GM19463 (cell line): ENCODE measurements around the gene CCL28.
"Not testable (repeated sequence)": the region's sequence is repeated elsewhere in the genome, so short reads cannot be mapped to it uniquely, and the experiment has no call there.

ENCODE experiments used
- ATAC-seq: cut with Tn5 transposase; IDR thresholded peaks from one replicate; pipeline ENCODE4 v1.9.1; 2021; ENCODE audit warnings: mild to moderate bottlenecking, moderate library complexity; ENCODE audit not compliant: unreplicated experiment

CCL28 gene, protein sequence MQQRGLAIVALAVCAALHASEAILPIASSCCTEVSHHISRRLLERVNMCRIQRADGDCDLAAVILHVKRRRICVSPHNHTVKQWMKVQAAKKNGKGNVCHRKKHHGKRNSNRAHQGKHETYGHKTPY

DNA sequence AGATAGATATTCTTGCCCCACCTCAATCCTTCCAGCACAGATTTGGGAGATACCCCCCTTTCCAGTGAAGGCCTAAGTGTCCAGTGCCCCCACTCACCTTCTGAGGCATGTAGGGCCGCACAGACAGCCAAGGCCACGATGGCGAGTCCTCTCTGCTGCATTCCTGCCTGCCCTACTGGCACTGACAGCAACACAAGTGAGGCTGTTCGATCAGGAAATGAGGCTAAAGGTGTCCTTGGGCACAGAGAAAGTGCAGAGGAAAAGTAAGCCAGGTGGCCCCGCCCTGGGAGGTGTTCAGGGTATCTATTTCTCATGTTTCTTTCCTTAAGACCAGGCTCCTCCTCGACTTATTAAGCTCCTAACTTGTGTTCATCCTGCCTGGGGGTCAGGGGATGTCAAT is at the start of gene CCL28:
TSS of gene CCL28 (minus strand) at position 236 of the 400 bp plus-strand sequence. CDS start at position 161, 75 bp downstream.
- ATAC-seq: no peak

DNA sequence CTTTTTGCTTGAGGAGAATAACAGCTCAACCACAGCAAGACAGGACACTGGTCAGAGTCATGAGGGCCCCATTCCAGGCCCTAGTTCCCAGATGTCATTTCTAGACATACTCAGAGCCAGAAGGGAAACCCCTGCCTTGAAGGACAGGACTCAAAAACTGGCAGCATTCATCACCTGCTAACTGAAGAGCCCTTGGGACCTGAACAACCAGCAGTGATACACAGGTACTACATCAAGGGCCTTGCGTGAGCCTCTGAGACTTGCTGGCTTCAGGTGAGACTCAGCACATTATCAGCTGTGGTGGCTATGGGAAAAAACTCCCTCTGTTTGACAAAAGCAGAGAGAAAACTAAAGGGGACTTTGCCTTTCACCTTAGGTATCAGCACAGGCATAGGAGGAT is 48.9 kb upstream of the CCL28 start:
- no peak for ATAC-seq

DNA sequence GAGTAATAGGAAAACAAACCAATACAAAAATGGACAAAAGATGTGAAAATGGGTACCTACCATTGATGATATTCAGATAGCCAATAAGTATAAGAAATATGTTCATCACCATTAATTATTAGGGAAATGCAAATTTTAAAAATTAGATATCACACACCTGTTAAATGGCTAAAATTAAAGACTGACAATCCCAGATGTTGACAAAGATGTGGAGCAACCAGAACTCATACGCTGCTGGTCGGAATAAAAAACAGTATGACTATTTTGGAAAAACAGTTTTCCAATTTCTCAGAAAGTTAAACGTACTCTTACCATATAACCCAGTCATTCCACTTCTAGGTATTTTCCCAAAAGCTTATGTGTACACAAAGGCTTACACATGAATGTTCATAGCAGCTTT is 44.4 kb upstream of the CCL28 start:
- no peak for ATAC-seq

DNA sequence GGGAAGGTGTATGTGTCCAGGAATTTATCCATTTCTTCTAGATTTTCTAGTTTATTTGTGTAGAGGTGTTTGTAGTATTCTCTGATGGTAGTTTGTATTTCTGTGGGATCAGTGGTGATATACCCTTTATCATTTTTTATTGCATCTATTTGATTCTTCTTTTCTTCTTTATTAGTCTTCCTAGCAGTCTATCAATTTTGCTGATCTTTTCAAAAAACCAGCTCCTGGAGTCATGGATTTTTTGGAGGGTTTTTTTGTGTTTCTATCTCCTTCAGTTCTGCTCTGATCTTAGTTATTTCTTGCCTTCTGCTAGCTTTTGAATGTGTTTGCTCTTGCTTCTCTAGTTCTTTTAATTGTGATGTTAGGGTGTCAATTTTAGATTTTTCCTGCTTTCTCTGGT is 29.4 kb upstream of the CCL28 start:
- not testable (repeated sequence) for ATAC-seq

DNA sequence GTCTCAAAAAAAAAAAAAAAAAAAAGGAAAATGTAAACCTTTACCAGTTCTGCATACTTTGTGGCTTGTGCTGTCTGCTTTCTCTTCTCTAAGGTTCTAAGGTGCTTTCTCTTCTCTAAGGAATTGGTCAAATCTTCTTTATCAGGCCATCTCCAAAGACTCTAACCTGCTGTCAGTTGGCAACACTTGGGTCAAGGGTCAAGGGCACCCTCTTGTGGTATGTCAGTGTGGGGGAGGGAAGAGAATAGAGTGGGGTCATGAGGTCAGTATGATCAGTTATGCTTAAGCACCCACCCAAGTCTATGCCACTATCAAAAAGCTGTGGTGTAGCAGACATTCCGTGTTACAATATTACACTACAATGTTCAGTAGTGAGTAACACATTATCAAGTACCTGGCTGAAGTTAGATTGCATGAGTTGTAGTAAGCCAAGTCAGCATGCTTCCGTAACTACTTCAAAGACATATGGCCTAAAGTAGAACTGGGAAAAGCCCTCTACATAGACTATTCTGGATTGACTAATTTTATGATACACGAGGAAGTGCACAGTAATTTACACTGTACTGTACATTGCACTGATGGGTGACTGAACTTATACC is 25.0 kb upstream of the CCL28 start:
- ATAC-seq: no peak

DNA sequence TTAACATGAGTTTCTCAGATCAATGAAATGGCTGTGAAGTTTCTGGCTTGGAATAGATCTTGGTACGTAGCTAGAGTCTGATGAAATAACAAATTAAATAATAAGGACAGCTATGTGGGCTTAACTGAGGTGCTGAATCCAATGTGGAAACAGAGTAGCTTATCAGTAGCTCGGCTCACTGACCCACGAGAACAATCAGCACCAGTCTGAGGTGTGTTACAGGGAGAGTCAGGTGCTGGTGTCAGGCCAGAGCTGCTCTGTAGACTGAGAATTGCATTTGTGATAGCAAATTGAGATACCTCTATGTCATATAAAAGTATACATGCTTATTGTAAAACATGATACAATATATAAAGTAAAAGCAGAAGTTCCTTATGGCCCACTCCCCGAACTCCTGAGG is 21.2 kb upstream of the CCL28 start:
- ATAC-seq: no peak

DNA sequence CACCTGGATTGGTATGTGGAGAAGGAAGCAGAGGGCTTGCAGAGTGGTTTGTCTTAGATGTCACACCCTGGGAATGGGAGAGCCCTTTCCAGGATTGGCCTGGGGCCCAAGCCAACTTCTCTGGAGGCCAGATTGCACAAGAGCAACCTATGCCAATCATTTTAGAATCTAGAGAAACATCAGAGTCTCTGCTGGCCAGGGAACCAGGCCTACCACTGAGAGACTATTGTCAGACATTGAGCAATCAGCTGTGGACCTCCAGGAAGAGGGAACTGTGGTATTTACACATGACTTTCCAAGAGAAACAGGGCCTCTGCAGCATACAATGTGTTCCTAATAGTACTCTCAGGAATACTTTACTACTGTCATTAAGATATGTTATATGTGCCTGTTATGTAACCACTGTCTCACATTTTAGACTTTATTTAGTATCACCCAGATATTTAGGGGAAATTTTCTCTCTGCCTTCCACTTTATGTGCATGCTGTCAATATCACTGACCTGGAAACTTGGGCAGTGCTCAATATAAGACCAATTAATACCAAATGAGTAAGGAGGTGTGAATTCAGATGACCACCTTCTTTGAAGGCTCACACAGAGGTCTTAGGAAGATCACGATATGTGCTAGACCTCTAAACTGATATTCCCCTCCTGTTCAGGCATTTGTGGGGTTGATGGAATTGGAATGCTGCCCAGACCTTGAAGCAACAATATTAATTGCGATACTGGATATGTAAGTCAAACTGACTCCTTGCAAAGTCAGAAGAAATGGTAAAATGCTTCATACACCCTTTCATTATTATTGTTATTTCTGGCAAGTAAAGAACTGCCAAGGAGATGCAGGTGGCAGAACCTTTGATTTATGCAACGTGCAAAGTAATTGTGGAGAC is 20.5 kb upstream of the CCL28 start:
- ATAC-seq: no peak

DNA sequence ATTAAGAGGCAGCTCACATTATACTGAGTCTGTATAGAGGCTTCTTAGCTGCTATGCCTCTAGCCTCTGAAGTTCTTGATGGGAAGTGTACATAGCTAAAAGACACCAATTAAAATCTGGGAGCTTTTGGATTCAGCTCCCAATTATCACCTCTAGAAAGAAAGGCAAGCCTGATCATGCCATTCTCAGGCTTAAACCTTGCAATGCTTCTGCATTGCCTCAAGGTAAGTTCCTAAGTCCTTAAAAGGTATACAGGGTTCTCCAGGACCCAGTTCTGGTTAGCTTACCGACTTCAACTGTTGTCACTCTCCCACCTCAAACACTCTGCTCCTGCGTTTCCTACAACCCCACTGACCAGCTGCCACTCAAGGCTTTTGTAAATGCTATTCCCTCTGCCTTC is 17.5 kb upstream of the CCL28 start:
- no peak for ATAC-seq

DNA sequence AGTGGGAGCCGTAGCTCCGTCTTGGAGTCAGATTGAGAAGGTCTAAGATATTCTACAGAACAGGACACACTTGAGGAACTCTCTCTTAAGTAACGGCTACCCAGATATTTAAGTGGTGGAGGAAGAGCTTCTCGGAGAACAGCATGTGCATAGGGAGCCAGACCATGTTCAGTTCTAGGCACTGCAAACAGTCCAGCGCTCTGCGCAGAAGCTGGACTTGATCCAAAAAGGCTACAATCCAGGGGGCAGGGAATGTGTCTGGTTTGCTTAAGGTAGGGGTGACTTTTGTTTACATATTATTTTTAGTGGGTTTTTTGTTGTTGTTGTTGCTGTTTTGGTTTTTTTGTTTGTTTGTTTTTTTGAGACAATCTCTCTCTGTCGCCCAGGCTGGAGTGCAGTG is 16.8 kb upstream of the CCL28 start:
- no peak for ATAC-seq

DNA sequence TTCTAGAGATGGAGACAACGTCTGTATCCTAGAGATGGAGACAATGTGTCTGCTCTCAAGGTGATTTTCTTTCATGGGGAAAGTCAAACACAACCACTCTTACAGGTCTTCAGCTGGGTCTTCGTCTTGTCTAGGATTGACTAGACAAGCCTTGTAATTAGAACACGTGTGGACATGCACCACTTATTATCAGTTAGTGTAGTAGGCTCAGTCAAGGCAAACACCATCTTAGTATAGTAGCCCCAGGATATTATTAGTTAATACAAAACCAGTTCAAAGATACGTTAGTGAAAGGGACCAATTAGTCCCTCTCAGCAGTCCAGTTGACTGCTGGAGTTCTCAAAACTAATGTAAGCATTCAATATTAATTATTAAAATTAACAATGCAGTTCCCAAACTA is 15.1 kb upstream of the CCL28 start:
- ATAC-seq: peak; percentile 44

DNA sequence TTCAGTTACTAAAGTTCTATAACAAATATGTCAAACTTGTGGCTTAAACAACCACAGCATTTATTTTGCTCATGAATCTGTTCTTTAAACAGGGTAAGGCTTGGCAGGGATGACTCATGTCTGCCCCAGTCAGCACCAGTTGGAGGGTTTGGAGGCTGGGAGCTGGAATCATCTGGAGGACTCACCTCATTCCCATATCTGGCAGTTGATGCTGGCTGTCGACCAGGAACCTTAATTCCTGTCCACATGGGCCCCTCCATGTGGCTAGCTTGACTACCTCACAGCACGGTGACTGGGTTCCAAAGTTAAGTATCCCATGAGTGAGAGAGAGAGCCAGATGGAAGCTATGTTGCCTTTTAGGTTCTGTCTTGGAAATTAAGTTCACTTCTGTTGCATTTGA is 13.8 kb upstream of the CCL28 start:
- no peak for ATAC-seq

DNA sequence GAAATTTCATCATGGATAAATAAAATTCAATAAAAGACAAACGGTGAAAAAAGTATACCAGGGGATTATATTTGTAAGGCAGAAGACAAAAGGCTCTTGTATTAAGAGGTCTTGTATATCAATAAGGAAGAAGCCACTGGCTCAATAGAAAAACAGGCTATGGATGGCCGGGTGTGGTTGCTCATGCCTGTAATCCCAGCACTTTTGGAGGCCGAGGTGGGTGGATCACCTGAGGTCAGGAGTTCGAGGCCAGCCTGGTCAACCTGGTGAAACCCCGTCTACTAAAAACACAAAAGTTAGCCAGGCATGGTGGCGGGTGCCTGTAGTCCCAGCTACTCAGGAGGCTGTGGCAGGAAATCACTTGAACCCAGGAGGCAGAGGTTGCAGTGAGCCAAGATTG is 10.9 kb upstream of the CCL28 start:
- ATAC-seq: not testable (repeated sequence)

DNA sequence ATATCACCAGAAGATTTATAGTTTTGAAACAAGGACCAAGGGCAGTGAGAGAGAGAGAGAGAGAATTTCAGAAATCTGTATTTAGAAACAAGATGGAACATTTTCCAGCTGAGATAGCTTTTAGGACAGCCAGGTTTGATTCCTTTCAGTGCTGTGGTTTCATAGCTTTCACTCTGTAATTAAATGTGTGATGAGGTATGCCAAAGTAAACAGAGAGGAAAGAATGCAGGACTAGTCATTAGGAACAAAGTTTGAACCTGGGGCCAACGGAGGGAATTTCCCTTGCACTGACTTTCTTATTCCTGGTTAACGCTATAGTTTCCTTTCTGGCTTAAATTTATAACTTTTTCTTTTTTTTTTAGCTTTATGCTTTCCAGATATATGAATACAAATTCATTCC is 10.0 kb upstream of the CCL28 start:
- no peak for ATAC-seq

DNA sequence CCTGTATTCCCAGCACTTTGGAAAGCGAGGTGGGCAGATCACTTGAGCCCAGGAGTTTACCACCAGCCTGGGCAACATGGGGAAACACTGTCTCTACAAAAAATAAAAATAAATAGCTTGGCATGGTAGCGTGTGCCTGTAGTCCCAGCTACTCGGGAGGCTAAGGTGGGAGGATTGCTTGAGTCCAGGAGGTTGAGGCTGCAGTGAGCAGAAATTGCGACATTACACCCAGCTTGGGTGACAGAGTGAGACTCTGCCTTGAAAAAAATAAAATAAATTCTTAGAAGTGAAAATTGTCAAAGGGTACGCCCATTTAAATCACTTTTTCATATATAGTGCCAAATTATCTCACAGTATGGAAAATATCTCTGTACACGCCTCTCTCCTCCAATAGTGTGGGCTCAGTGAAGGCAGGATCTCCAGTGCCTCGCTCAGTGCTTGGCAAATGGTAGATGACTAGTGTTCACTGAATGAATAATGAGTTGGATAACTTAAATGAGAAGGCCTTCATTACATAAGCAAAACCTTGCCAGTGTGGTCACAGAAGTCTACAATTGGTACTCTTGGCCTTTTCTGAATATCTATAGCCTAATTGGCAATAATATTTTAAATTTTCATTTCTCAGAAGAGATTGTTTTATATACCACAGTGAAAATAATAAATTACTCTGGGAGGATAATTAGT is 9.4 kb upstream of the CCL28 start:
- no peak for ATAC-seq

DNA sequence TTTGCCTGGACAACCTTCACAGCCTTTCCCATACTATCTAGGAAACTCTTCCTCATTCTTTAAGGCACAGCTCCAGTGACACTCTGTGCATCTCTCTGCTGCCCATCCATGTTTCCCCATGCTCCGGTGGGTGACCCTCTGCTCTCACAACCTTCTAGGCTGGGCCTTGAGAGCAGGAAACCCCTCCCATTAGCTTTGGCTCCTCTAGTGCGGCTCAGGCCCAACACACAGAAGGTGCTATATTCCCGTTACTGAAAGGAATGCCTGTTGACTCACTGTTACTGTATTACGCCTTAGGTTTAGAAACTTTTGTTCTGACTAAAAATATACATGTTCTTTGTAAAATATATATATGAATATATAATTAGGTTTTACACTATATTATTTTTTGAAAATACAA is 8.1 kb upstream of the CCL28 start:
- no peak for ATAC-seq

DNA sequence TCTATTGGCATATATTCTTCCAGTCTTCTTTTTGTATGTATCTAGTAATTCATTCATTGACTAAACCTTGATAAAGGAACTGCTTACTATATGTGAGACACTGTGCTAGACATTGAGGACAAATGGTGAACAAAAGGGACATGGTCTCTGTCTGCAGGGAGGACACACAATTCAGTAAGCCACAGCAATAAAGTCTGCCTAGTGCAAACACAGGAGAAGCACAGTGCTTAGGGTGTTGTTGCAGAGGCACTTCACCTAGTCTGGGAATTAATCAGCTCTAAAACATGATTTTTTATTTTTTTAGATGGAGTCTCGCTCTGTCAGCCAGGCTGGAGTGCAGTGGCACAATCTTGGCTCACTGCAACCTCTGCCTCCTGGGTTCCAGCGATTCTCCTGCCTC is 6.4 kb upstream of the CCL28 start:
- ATAC-seq: no peak

DNA sequence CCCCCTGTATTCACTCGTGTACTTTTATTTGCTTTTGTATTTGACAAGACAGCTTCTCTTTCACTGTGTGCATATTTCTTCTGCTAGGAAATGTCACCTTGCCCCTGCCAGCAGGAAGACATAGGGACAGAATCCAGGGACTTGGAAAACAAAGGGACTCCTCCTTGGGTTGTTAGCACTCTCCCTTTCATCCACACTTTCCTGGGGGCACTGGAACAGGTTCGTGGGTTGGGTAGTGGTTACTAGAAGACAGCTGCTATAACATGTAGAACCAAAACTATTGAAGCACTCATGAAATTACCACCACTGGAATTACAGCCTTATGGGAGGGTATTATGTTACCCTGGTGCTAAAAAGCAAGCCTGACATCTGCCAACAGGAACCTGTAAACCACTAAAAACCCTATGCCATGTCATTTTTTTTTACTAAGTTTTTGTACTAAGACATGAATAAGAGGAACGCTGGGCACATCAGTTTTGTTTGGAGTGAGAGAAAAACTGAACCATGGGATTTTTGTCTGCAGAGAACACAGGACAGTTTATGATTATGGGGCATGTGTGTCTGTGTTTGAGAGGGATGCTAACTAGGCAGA is 4.7 kb upstream of the CCL28 start:
- ATAC-seq: no peak

DNA sequence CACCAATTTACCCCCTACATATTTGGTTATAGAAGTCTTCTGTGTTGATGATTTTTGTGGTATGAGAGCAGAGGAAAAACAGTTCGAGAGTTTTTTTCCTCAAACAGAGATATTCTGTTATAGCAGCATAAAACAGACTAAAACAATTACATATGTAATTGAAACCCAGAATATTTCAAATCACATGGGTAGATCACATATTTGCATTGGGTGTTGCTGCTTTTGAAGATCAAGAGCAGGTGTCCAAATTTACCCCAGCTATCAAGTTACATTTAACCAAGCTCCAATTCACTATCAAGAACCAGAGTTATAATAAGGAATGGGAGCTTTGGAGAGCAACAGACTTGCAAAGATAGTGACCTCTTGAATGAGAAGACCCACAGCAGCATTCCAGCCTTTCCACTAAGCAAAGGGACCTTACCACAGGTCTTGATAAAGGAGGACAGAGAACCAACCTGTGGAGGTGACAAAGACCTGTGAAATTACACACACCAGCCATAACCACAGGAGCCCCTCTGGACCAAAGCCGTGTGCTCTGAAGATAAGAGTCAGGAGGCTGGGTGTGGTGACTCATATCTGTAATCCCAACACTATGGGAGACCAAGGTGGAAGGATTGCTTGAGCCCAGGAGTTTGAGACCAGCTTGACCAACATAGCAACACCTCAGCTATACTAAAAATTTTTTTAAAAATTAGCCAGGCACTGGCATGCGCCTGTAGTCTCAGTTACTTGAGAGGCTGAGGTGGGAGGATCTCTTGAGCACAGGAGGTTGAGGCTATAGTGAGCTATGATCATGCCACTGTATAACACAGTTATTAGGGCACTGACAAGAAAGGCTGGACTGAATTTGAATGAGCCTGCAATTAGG is 4.0 kb upstream of the CCL28 start:
- no peak for ATAC-seq

DNA sequence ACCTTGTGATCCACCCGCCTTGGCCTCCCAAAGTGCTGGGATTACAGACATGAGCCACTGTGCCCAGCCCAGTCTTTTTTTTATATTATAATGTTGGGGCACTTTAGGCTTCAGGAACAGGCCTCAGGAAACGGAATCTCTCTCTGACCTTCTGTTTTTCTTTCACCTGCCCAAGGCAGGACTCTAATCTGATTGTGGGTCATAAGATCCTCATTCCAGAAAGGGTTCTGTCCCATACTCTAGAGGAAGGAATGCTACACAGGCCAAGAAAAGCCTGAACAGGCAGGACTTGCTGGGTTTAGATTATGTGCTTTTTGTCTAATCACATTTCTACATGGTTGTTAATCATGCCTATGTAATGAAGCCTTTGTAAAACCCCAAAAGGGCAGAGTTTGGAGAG is 1.8 kb upstream of the CCL28 start:
- ATAC-seq: no peak

DNA sequence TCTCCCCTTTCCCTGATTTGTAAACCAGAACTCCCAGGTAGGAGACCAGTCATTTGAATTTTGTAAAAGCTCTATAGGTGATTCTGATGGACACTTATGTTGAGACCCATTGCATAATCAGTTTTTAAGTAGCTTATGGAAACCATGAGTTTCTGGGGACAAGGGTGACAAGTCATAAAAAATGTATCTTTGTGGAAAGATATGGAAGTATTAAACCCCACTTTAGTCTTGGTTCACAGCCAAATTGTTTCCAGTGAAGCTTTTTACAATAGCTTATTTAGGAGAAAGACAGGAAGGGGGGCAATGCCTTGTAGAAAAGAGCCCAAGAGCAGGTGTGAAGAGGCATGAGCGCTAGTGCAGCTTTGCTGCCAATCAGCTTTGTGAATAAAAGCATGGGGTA is 453 bp upstream of the CCL28 start:
- ATAC-seq: no peak
